Lower lobe of right lung (tissue), 2 donors: ENCODE results near the gene PRR5L. TPM values are rescaled to one million over a fixed set of nuclear protein-coding genes. Genes with fewer than 3 reads are reported as not detected.
"Not testable (repeated sequence)": the region's sequence is repeated elsewhere in the genome, so short reads cannot be mapped to it uniquely, and the experiment has no call there.

ENCODE experiments used
- ATAC-seq, 2 donors: fragments of 200-7000 bp; cut with Tn5 transposase; one replicate each; pipeline ENCODE4 v1.9.1; 2020 to 2022; ENCODE audit warnings: mild to moderate bottlenecking in 2 of 2, moderate library complexity in 2 of 2
- DNase-seq: peaks from one replicate; pipeline ENCODE4 v3.0.0-alpha.2; 2020
- H3K27ac ChIP-seq: fragments of 200-600 bp; one replicate; pipeline ENCODE4 v1.8.0; 2022
- H3K27me3 ChIP-seq: fragments of 200-600 bp; one replicate; pipeline ENCODE4 v1.8.0; 2022; ENCODE audit warnings: low read depth
- H3K36me3 ChIP-seq: fragments of 200-600 bp; one replicate; pipeline ENCODE4 v1.8.0; 2022; ENCODE audit warnings: mild to moderate bottlenecking
- H3K4me1 ChIP-seq: fragments of 200-600 bp; one replicate; pipeline ENCODE4 v1.8.0; 2022
- H3K4me3 ChIP-seq: fragments of 200-600 bp; one replicate; pipeline ENCODE4 v1.8.0; 2022; ENCODE audit warnings: mild to moderate bottlenecking
- H3K9me3 ChIP-seq: fragments of 200-600 bp; one replicate; pipeline ENCODE4 v1.8.0; 2022
- CTCF ChIP-seq: fragments of 200-600 bp; IDR thresholded peaks from one replicate; pipeline ENCODE4 v1.8.0; 2022; ENCODE audit warnings: antibody characterized with exemption, mild to moderate bottlenecking
- intact Hi-C: fragments of 100-400 bp; cut with DNase I; formaldehyde crosslinking; loops from one replicate; pipeline ENCODE4 v1.11.0; 2022
- total RNA-seq: library from RNA; stranded (reverse); fragmentation: NEBNext Ultra II Directional; extraction: Animal tissue kit (Norgen Biotek cat#: 25700); gene quantifications from one replicate; pipeline ENCODE4 v1.2.1, GENCODE V29; 2021
- donor health status: DM: no; HTN: yes; CAD: no; lungs with severe emphysema.

Gene PRR5L
- total RNA-seq, 1 donor from 2014 or later = 24.9 TPM

GRCh38 chr11:36480833-36481232 lies 184.7 kb downstream of the PRR5L start:
- Histone ChIP-seq H3K27ac (no peak overlapping the region), H3K36me3 (peaks cover 23% of the 10 kb centered on the region), H3K4me3 (no peak overlapping the region), H3K27me3 (no peaks in the 10 kb centered on the region), H3K4me1 (peaks cover 8% of the 10 kb centered on the region), H3K9me3 (no peaks in the 10 kb centered on the region)
- DNase-seq = no peak
- intact Hi-C loops = no loop called here
- no peak for TF ChIP-seq CTCF
- ATAC-seq = no peak

- H3K4me3 ChIP-seq, H3K27me3 ChIP-seq, intact Hi-C loops, ATAC-seq, H3K27ac ChIP-seq, H3K9me3 ChIP-seq, DNase-seq: not testable (repeated sequence)
- H3K4me1 ChIP-seq = peaks cover 14% of the 10 kb centered on the region
- H3K36me3 ChIP-seq = peaks cover 42% of the 10 kb centered on the region
These were observed 187.0 kb downstream of the PRR5L start for GRCh38 chr11:36483042-36483441.

GRCh38 chr11:36485298-36486002 lies 189.4 kb downstream of the PRR5L start:
- TF ChIP-seq CTCF = no peak
- Histone ChIP-seq H3K36me3 (peaks cover 62% of the 10 kb centered on the region), H3K4me3 (no peak overlapping the region), H3K4me1 (peaks cover 10% of the 10 kb centered on the region), H3K27ac (no peak overlapping the region), H3K27me3 (no peaks in the 10 kb centered on the region), H3K9me3 (no peaks in the 10 kb centered on the region)
- DNase-seq = no peak
- ATAC-seq = no peak
- intact Hi-C loops = no loop called here

GRCh38 chr11:36487619-36488018 lies 191.5 kb downstream of the PRR5L start:
- TF ChIP-seq CTCF = no peak
- H3K27me3 ChIP-seq = no peaks in the 10 kb centered on the region
- H3K4me1 ChIP-seq = peaks cover 10% of the 10 kb centered on the region
- H3K4me3 ChIP-seq = no peak overlapping the region
- ATAC-seq (no peak), DNase-seq (no peak)
- H3K27ac ChIP-seq = no peak overlapping the region
- peaks cover 81% of the 10 kb centered on the region for H3K36me3 ChIP-seq
- intact Hi-C loops = no loop called here
- H3K9me3 ChIP-seq = no peaks in the 10 kb centered on the region

- no peaks in the 10 kb centered on the region for H3K27me3 ChIP-seq
- no peak for TF ChIP-seq CTCF
- ATAC-seq (no peak), DNase-seq (no peak)
- intact Hi-C loops = no loop called here
- no peaks in the 10 kb centered on the region for H3K9me3 ChIP-seq
- no peak overlapping the region for H3K27ac ChIP-seq
- H3K4me3 ChIP-seq = no peak overlapping the region
- peaks cover 85% of the 10 kb centered on the region for H3K36me3 ChIP-seq
- peaks cover 10% of the 10 kb centered on the region for H3K4me1 ChIP-seq
These were observed 192.0 kb downstream of the PRR5L start for GRCh38 chr11:36488096-36488495.

- Histone ChIP-seq H3K27ac (no peak overlapping the region), H3K9me3 (no peaks in the 10 kb centered on the region), H3K36me3 (peaks cover 89% of the 10 kb centered on the region), H3K4me3 (no peak overlapping the region), H3K4me1 (peaks cover 10% of the 10 kb centered on the region), H3K27me3 (no peaks in the 10 kb centered on the region)
- DNase-seq = no peak
- intact Hi-C loops = loop anchor here (5.0 kb wide), 1 partner anchor 198 kb away; no protein-coding TSS in a partner anchor
- ATAC-seq = no peak
- TF ChIP-seq CTCF = no peak
These were observed 194.1 kb downstream of the PRR5L start for GRCh38 chr11:36490026-36490806.
